Measurements from ENCODE around the gene GNG12. TPM values are rescaled to one million over a fixed set of nuclear protein-coding genes. Genes with fewer than 3 reads are reported as not detected.
A peak's percentile ranks its signal among the peaks of the same experiment; 100 is the strongest.

Gene GNG12
- total and polyA plus RNA-seq, 8 donors, result 7.3 to 39.8 (median 21.1) TPM

DNA sequence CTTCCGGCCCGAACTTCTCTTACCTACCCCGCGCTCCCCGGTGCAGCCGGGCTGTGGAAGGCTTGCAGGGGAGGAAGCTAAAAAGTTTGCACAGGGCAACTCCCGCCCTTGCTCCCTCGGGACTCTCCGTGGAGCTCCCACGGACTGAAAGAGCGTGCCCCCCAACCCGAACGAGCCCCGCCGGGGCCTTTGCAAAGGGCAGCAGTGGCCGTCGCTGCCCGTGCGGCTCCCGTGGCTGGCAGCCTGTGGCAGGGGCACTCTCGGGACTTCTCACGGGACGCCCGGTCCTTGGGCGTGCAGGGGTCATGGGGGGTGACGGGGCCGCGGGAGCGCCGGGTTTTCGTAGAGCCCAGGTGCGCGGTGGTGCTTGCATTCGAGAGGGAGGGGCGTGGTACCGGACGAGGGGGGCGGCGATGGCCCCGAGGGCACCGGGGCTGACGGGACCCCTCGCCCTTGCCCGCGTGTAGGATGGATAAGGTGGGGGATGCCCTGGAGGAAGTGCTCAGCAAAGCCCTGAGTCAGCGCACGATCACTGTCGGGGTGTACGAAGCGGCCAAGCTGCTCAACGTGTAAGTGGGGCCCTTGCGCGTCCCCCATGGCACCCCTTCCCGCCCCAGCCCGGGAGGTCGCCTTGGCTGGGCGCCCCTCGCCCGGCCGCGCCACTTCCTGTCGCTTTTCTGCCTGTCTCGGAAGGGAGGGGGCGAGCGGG, 147.6 kb downstream of the GNG12 start:
- Histone ChIP-seq H3K36me3 (peaks cover 0 to 13% (median 0%) of the 10 kb centered on the region in 3 donors), H3K27me3 (no peaks in the 10 kb centered on the region), H3K4me3 (peak overlapping the region; percentile 71 to 91 (median 86)), H3K27ac (peak overlapping the region; percentile 90 to 94 (median 94)), H3K9me3 (no peaks in the 10 kb centered on the region), H3K4me1 (peaks cover 14 to 31% (median 18%) of the 10 kb centered on the region in 3 donors)
- intact Hi-C loops (cut with DNase I), result loop anchor here in 1 of 3 donors (10.0 kb wide), 1 partner anchor 111 kb away; no protein-coding TSS in a partner anchor
- peak; percentile 52 to 88 (median 66) for DNase-seq
- peak; percentile 12 to 41 (median 38) for ATAC-seq
- TF ChIP-seq, protein P1, sequence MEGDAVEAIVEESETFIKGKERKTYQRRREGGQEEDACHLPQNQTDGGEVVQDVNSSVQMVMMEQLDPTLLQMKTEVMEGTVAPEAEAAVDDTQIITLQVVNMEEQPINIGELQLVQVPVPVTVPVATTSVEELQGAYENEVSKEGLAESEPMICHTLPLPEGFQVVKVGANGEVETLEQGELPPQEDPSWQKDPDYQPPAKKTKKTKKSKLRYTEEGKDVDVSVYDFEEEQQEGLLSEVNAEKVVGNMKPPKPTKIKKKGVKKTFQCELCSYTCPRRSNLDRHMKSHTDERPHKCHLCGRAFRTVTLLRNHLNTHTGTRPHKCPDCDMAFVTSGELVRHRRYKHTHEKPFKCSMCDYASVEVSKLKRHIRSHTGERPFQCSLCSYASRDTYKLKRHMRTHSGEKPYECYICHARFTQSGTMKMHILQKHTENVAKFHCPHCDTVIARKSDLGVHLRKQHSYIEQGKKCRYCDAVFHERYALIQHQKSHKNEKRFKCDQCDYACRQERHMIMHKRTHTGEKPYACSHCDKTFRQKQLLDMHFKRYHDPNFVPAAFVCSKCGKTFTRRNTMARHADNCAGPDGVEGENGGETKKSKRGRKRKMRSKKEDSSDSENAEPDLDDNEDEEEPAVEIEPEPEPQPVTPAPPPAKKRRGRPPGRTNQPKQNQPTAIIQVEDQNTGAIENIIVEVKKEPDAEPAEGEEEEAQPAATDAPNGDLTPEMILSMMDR (IDR thresholded peaks at IDR 0.05), result no peak
- FAIRE-seq, result no peak
- WGBS, 2 donors, result 0% methylated on average over 43 to 65 of the region's 65 CpGs

DNA sequence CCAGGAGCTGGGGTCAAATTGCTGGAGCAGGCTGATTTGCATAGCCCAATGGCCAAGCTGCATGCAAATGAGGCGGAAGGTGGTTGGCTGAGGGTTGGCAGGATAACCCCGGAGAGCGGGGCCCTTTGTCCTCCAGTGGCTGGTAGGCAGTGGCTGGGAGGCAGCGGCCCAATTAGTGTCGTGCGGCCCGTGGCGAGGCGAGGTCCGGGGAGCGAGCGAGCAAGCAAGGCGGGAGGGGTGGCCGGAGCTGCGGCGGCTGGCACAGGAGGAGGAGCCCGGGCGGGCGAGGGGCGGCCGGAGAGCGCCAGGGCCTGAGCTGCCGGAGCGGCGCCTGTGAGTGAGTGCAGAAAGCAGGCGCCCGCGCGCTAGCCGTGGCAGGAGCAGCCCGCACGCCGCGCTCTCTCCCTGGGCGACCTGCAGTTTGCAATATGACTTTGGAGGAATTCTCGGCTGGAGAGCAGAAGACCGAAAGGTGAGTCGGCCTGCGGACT, 148.2 kb downstream of the GNG12 start, which contains the start of gene GADD45A:
GADD45A (plus strand) TSS at position 135 of the 491 bp plus-strand sequence; CDS start at position 429, 294 bp downstream.
- intact Hi-C loops (cut with DNase I), result loop anchor here in 1 of 3 donors (10.0 kb wide), 1 partner anchor 110 kb away; no protein-coding TSS in a partner anchor
- peaks cover 0 to 13% (median 0%) of the 10 kb centered on the region in 3 donors for H3K36me3 ChIP-seq
- H3K4me3 ChIP-seq, result peak within 1 kb of the TSS; percentile 71 to 91 (median 86)
- ATAC-seq (peak; percentile 85 to 90 (median 88)), FAIRE-seq (peak; percentile 85), DNase-seq (peak; percentile 98 to 100 (median 99))
- H3K9me3 ChIP-seq, result no peaks in the 10 kb centered on the region
- 0% methylated on average over 22 to 39 of the region's 39 CpGs for WGBS, 2 donors
- H3K27me3 ChIP-seq, result no peaks in the 10 kb centered on the region
- TF ChIP-seq, protein P1 (IDR thresholded peaks at IDR 0.05), result no peak
- H3K27ac ChIP-seq, result peak within 1 kb of the TSS; percentile 90 to 94 (median 94)
- peaks cover 14 to 31% (median 18%) of the 10 kb centered on the region in 3 donors for H3K4me1 ChIP-seq

- intact Hi-C loops (cut with DNase I), result loop anchor here in 1 of 3 donors (10.0 kb wide), 1 partner anchor 110 kb away; no protein-coding TSS in a partner anchor
- Histone ChIP-seq H3K4me3 (peak overlapping the region in 3 of 4 donors; percentile 8 to 86 (median 86)), H3K27me3 (no peaks in the 10 kb centered on the region), H3K9me3 (no peaks in the 10 kb centered on the region), H3K4me1 (peaks cover 14 to 31% (median 18%) of the 10 kb centered on the region in 3 donors), H3K36me3 (peaks cover 0 to 13% (median 0%) of the 10 kb centered on the region in 3 donors), H3K27ac (peak overlapping the region in 2 of 4 donors; percentile 54 to 93)
- no peak for DNase-seq
- 0 to 1% methylated on average over 18 to 20 of the region's 20 CpGs for WGBS, 2 donors
- FAIRE-seq, result no peak
- ATAC-seq, result no peak
- TF ChIP-seq, protein P1 (IDR thresholded peaks at IDR 0.05), result no peak
Observed at GRCh38 chr1:67684526-67685066, 148.7 kb downstream of the GNG12 start.

- FAIRE-seq (no peak), ATAC-seq (no peak), DNase-seq (peak in 1 of 6 donors; percentile 7)
- Histone ChIP-seq H3K27me3 (no peaks in the 10 kb centered on the region), H3K27ac (peak overlapping the region in 2 of 4 donors; percentile 54 to 93), H3K9me3 (no peaks in the 10 kb centered on the region), H3K36me3 (peaks cover 0 to 13% (median 0%) of the 10 kb centered on the region in 3 donors), H3K4me1 (peaks cover 14 to 31% (median 18%) of the 10 kb centered on the region in 3 donors), H3K4me3 (peak overlapping the region in 1 of 4 donors; percentile 86)
- intact Hi-C loops (cut with DNase I), result loop anchor here in 1 of 3 donors (10.0 kb wide), 1 partner anchor 109 kb away; no protein-coding TSS in a partner anchor
- TF ChIP-seq, protein P1 (IDR thresholded peaks at IDR 0.05), result no peak
- WGBS, 2 donors, result 22 to 26% methylated on average over 8 of the region's 8 CpGs
Observed at GRCh38 chr1:67683766-67684525, 149.3 kb downstream of the GNG12 start.

Measured in pancreas (tissue), 10 donors.